HUDEP-2 (cell line): Measurements from ENCODE around the gene HSFX2.
A peak's percentile ranks its signal among the peaks of the same experiment; 100 is the strongest.
"Not testable (repeated sequence)": the region's sequence is repeated elsewhere in the genome, so short reads cannot be mapped to it uniquely, and the experiment has no call there.

Source experiments
- DNase-seq, 76 experiments: peaks; one replicate each; lab custom pipeline; 2025; ENCODE audit not compliant: unreplicated experiment in 76 of 76; lab: John Stamatoyannopoulos, UW

HSFX2 gene

GRCh38 chrX:149595943-149596342, 829 bp upstream of the HSFX2 start:
- DNase-seq = not testable (repeated sequence)

GRCh38 chrX:149590993-149591392, 4.1 kb downstream of the HSFX2 start:
- DNase-seq = not testable (repeated sequence)

- not testable (repeated sequence) for DNase-seq
Observed at GRCh38 chrX:149587359-149587758, 7.8 kb downstream of the HSFX2 start, which contains the start of gene MAGEA9B. Gene MAGEA9B, minus strand, starts transcription at chrX:149587459. Its CDS starts 4,280 bp downstream, at chrX:149583179.

GRCh38 chrX:149585631-149586030, 9.5 kb downstream of the HSFX2 start:
- DNase-seq = not testable (repeated sequence)

- not testable (repeated sequence) for DNase-seq
Observed at GRCh38 chrX:149573456-149573855, 21.7 kb downstream of the HSFX2 start.

- no peak for DNase-seq
Observed at GRCh38 chrX:149572743-149573142, 22.4 kb downstream of the HSFX2 start.

GRCh38 chrX:149571770-149572169, 23.3 kb downstream of the HSFX2 start:
- no peak for DNase-seq

- DNase-seq = no peak
Observed at GRCh38 chrX:149570668-149571067, 24.4 kb downstream of the HSFX2 start.

GRCh38 chrX:149569770-149570169, 25.3 kb downstream of the HSFX2 start:
- no peak for DNase-seq

GRCh38 chrX:149568701-149569296, 26.3 kb downstream of the HSFX2 start:
- DNase-seq = no peak

GRCh38 chrX:149567621-149568417, 27.3 kb downstream of the HSFX2 start:
- no peak for DNase-seq

- DNase-seq = no peak
Observed at GRCh38 chrX:149563359-149563758, 31.8 kb downstream of the HSFX2 start.

GRCh38 chrX:149555251-149555650, 39.9 kb downstream of the HSFX2 start:
- DNase-seq = not testable (repeated sequence)

- not testable (repeated sequence) for DNase-seq
Observed at GRCh38 chrX:149551939-149552248, 43.2 kb downstream of the HSFX2 start.

- not testable (repeated sequence) for DNase-seq
Observed at GRCh38 chrX:149551245-149551938, 43.7 kb downstream of the HSFX2 start.

GRCh38 chrX:149550454-149550853, 44.7 kb downstream of the HSFX2 start:
- not testable (repeated sequence) for DNase-seq

GRCh38 chrX:149549701-149550100, 45.4 kb downstream of the HSFX2 start, which contains the start of gene HSFX3:
Gene HSFX3, minus strand, starts transcription at chrX:149549924. Its CDS starts 72 bp downstream, at chrX:149549852.
- DNase-seq = not testable (repeated sequence)

GRCh38 chrX:149547782-149548181, 47.3 kb downstream of the HSFX2 start:
- not testable (repeated sequence) for DNase-seq

- DNase-seq = not testable (repeated sequence)
Observed at GRCh38 chrX:149546962-149547361, 48.2 kb downstream of the HSFX2 start.

- DNase-seq = peak in 7 of 76 experiments; percentile 1 to 18 (median 6)
Observed at GRCh38 chrX:149545545-149546543, 49.3 kb downstream of the HSFX2 start.
